Measurements from ENCODE around the gene PTPRC.

PTPRC gene

DNA sequence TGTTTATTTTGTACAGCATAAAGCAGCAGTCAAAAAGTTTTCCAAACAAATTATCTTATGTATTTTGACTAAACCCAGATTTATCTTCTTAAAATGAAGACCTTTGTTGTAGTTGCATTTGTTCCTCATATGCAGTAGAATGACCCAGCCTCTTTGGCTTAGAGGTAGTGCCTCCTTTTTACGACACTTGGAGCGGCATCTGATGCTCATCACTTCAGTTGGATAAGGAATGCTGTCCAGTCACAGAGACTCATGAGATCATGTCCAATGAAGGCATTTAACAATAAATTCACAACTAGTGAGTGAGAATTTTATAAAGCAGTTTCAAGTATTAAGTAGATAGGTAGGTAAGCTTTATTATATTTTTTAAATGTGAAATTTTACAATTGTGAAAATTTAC, 35.2 kb downstream of the PTPRC start:
- no peaks in the 10 kb centered on the region for H3K27me3 ChIP-seq (ENCODE audit: control insufficient read depth in 1 of 2, insufficient read depth in 2 of 2, low read length in 2 of 2)
- H3K36me3 ChIP-seq (ENCODE audit: control insufficient read depth in 2 of 2, insufficient read depth in 2 of 2, low read length in 2 of 2) = no peaks in the 10 kb centered on the region
- H3K27ac ChIP-seq (ENCODE audit: low read length) = no peak overlapping the region
- no peaks in the 10 kb centered on the region for H3K9me3 ChIP-seq (ENCODE audit: control insufficient read depth in 2 of 2, low read length in 2 of 2)
- H3K9ac ChIP-seq (ENCODE audit: low read length in 2 of 2) = no peak overlapping the region
- no peak overlapping the region for H3K4me3 ChIP-seq (ENCODE audit: low read length in 2 of 2)
- no peaks in the 10 kb centered on the region for H3K4me1 ChIP-seq (ENCODE audit: control insufficient read depth, insufficient read depth, low read length)

DNA sequence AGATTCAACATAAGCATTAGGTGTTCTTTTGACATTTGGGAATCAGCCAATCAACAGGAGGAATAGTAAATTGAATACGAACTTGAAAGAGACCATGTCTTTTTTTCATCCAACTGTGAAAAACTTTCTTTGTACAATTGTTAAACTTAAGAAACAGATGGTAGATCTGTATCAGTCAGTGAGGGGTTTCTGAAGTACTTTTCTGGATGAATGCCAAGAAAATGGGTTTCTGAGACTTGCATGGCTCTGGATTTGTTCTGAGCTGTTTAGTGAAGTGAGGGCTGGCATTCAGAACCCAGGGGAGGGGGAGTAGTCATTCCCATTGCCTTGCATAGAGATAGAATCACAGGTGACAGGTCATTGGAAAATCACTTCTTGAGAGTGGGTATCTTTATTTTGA, 37.4 kb downstream of the PTPRC start:
- Histone ChIP-seq H3K4me3 (ENCODE audit: low read length in 2 of 2) (no peak overlapping the region), H3K9me3 (ENCODE audit: control insufficient read depth in 2 of 2, low read length in 2 of 2) (no peaks in the 10 kb centered on the region), H3K27ac (ENCODE audit: low read length) (no peak overlapping the region), H3K27me3 (ENCODE audit: control insufficient read depth in 1 of 2, insufficient read depth in 2 of 2, low read length in 2 of 2) (no peaks in the 10 kb centered on the region), H3K36me3 (ENCODE audit: control insufficient read depth in 2 of 2, insufficient read depth in 2 of 2, low read length in 2 of 2) (no peaks in the 10 kb centered on the region), H3K9ac (ENCODE audit: low read length in 2 of 2) (no peak overlapping the region), H3K4me1 (ENCODE audit: control insufficient read depth, insufficient read depth, low read length) (no peaks in the 10 kb centered on the region)

DNA sequence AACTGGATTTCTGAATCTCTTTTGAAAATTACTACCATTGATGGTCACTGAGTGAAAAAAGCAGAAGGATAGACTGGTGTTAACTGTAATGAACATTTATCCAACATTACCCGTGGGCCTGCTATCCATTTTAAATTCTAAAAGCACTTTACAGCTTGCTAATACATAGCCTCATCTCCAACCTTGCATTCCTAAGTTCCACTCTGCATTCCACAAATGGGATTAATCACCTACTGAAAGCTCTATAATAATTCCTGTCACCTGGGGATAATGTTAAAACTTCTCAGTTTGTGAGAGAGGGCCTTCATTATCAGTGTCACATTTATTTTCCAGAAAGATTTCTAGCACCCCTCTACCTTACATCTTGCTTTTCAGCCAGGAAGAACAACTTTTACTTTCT, 38.2 kb downstream of the PTPRC start:
- Histone ChIP-seq H3K27ac (ENCODE audit: low read length) (no peak overlapping the region), H3K9me3 (ENCODE audit: control insufficient read depth in 2 of 2, low read length in 2 of 2) (no peaks in the 10 kb centered on the region), H3K4me1 (ENCODE audit: control insufficient read depth, insufficient read depth, low read length) (no peaks in the 10 kb centered on the region), H3K36me3 (ENCODE audit: control insufficient read depth in 2 of 2, insufficient read depth in 2 of 2, low read length in 2 of 2) (no peaks in the 10 kb centered on the region), H3K9ac (ENCODE audit: low read length in 2 of 2) (no peak overlapping the region), H3K27me3 (ENCODE audit: control insufficient read depth in 1 of 2, insufficient read depth in 2 of 2, low read length in 2 of 2) (no peaks in the 10 kb centered on the region), H3K4me3 (ENCODE audit: low read length in 2 of 2) (no peak overlapping the region)

DNA sequence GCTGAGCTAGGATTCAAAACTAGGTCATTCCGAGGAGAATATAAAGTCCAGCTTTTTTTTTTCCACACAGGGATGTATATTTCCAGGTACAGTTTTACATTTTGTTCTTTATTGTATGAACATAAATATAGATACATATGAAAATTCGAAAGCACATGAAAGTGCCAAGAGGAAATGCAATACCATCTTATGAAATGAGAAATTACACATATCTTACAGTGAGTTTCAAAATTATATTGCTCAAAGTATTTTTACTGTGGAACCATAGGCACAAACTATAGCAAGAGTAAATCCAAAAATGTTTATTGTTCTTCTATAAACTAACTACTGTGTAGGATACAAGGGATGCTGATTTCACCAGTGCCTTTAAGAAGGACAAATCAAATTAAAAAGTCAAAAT, 39.0 kb downstream of the PTPRC start:
- no peaks in the 10 kb centered on the region for H3K4me1 ChIP-seq (ENCODE audit: control insufficient read depth, insufficient read depth, low read length)
- H3K36me3 ChIP-seq (ENCODE audit: control insufficient read depth in 2 of 2, insufficient read depth in 2 of 2, low read length in 2 of 2) = no peaks in the 10 kb centered on the region
- H3K9me3 ChIP-seq (ENCODE audit: control insufficient read depth in 2 of 2, low read length in 2 of 2) = no peaks in the 10 kb centered on the region
- no peaks in the 10 kb centered on the region for H3K27me3 ChIP-seq (ENCODE audit: control insufficient read depth in 1 of 2, insufficient read depth in 2 of 2, low read length in 2 of 2)
- no peak overlapping the region for H3K27ac ChIP-seq (ENCODE audit: low read length)
- H3K4me3 ChIP-seq (ENCODE audit: low read length in 2 of 2) = no peak overlapping the region
- no peak overlapping the region for H3K9ac ChIP-seq (ENCODE audit: low read length in 2 of 2)

DNA sequence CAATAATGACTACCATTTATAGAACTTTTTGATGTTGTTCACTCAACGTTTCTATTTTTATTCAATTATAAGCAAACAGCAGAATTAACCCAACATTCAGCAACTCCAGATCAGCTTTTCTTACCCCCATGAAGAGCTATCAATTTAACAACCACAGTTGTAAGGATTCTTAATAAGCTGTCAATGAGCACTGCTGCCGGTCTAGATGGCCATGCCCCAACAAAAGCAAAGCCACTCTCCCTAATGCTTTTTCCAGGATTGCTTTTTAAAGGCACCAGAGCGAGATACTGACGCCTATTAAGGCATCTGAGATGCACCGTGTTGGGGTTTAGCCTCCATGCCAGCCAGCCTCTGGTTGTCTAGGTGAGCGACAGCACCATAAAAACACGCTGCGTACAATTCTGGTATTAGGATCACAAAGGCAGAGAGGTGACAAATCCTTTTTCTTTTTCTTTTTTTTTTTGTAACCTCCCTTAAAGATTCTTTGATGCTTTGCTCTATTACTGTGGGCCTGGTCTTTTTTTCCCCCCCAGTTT, 39.5 kb downstream of the PTPRC start:
- Histone ChIP-seq H3K4me1 (ENCODE audit: control insufficient read depth, insufficient read depth, low read length) (no peaks in the 10 kb centered on the region), H3K27ac (ENCODE audit: low read length) (no peak overlapping the region), H3K4me3 (ENCODE audit: low read length in 2 of 2) (no peak overlapping the region), H3K27me3 (ENCODE audit: control insufficient read depth in 1 of 2, insufficient read depth in 2 of 2, low read length in 2 of 2) (no peaks in the 10 kb centered on the region), H3K9ac (ENCODE audit: low read length in 2 of 2) (no peak overlapping the region), H3K36me3 (ENCODE audit: control insufficient read depth in 2 of 2, insufficient read depth in 2 of 2, low read length in 2 of 2) (no peaks in the 10 kb centered on the region), H3K9me3 (ENCODE audit: control insufficient read depth in 2 of 2, low read length in 2 of 2) (no peaks in the 10 kb centered on the region)

DNA sequence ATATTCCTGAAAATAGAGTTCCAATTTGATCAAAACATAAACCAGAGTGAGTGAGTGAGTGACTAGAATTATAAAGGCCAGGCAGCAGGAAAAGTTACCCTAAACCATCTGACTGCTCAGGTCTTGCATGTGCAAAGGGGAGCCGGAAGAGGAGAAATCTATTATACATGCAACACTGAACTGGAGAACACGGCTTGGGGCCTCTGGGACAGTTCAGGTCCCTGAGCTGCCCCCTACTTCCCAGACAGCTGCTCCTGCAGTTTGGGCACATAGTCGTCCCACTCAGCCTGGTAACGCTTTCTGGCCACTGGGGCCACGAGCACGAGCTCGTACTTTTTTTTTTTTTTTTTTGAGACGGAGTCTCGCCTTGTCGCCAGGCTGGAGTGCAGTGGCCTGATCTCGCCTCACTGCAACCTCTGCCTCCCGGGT, 40.1 kb downstream of the PTPRC start:
- no peaks in the 10 kb centered on the region for H3K9me3 ChIP-seq (ENCODE audit: control insufficient read depth in 2 of 2, low read length in 2 of 2)
- H3K27ac ChIP-seq (ENCODE audit: low read length) = no peak overlapping the region
- no peak overlapping the region for H3K9ac ChIP-seq (ENCODE audit: low read length in 2 of 2)
- no peaks in the 10 kb centered on the region for H3K27me3 ChIP-seq (ENCODE audit: control insufficient read depth in 1 of 2, insufficient read depth in 2 of 2, low read length in 2 of 2)
- no peaks in the 10 kb centered on the region for H3K4me1 ChIP-seq (ENCODE audit: control insufficient read depth, insufficient read depth, low read length)
- no peak overlapping the region for H3K4me3 ChIP-seq (ENCODE audit: low read length in 2 of 2)
- H3K36me3 ChIP-seq (ENCODE audit: control insufficient read depth in 2 of 2, insufficient read depth in 2 of 2, low read length in 2 of 2) = no peaks in the 10 kb centered on the region

DNA sequence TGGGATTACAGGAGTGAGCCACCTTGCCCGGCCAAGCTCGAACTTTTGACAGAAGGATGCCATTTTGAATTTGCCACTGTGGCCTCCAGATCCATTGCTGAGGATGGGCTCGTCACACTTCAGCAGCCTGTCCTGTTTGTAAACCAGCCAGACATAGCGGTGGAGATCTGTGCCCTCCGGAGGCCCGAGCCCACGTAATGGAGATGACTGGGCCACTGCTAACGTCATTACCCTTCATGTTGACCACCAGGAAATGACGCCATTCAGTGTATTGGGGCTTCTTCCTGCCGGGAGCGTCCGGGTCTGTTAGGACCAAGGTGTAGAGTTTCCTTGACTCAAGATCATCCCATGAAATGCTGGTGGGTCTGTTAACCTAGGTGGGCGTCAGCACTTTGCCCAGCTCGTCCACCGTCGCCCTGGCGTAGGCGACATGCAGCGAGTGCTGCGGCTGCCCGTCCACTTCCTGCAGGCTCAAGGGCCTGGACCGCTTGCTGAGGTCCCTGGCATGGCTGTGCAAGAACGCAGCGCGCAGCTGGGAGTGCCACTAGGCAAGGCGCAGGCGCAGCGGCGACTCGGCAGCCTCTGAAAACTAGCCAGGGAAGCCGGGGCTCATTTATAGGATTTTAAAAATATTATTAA, 40.8 kb downstream of the PTPRC start:
- H3K9ac ChIP-seq (ENCODE audit: low read length in 2 of 2) = no peak overlapping the region
- no peaks in the 10 kb centered on the region for H3K4me1 ChIP-seq (ENCODE audit: control insufficient read depth, insufficient read depth, low read length)
- H3K27me3 ChIP-seq (ENCODE audit: control insufficient read depth in 1 of 2, insufficient read depth in 2 of 2, low read length in 2 of 2) = no peaks in the 10 kb centered on the region
- no peaks in the 10 kb centered on the region for H3K9me3 ChIP-seq (ENCODE audit: control insufficient read depth in 2 of 2, low read length in 2 of 2)
- no peak overlapping the region for H3K27ac ChIP-seq (ENCODE audit: low read length)
- no peak overlapping the region for H3K4me3 ChIP-seq (ENCODE audit: low read length in 2 of 2)
- no peaks in the 10 kb centered on the region for H3K36me3 ChIP-seq (ENCODE audit: control insufficient read depth in 2 of 2, insufficient read depth in 2 of 2, low read length in 2 of 2)

DNA sequence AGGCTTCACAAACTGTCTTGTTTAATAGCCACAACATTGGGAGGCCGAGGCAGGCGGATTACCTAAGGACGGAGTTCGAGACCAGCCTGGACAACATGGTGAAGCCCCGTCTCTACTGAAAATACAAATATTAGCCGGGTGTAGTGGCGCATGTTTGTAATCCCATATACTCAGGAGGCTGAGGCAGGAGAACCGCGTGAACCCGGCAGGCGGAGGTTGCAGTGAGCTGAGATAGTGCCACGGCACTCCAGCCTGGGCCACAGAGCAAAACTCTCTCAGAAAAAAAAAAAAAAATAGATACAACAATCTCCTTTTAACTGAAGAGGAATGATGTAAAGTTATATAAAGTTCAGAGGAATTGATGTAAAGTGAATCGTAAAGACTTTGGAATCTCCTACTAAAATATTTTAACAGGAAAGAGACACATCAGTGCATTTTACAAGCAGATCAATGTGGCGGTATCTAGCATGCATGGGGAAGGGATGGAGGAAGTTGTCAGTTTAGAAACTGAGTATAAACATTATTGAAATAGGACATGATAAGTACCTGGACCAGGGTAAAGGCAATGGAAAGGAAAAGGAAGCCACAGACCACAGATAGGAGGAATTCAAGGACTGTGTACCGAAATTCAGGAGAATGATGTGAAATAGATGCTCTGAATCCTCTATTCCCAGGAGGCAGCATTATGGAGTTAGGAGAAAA, 41.5 kb downstream of the PTPRC start:
- no peaks in the 10 kb centered on the region for H3K27me3 ChIP-seq (ENCODE audit: control insufficient read depth in 1 of 2, insufficient read depth in 2 of 2, low read length in 2 of 2)
- H3K4me1 ChIP-seq (ENCODE audit: control insufficient read depth, insufficient read depth, low read length) = no peaks in the 10 kb centered on the region
- H3K27ac ChIP-seq (ENCODE audit: low read length) = no peak overlapping the region

DNA sequence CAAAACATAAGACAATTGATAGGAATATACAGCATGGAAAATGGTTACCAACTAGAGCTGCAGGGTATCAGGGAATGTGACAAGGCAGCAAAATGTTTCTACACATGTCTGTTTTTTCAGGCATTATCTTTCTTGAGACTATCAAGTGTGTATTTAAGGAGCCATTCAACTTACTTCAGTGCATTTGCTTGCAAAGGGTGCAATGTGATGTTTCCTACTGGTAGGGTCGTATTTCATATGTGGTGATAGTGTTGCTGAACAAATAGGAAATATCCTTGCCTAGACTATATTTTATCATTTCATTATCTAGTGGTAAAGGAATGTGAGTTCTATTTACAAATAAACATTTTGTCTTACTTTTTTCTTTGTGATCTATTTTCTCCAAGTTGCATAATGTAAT, 42.4 kb downstream of the PTPRC start:
- H3K27ac ChIP-seq (ENCODE audit: low read length) = no peak overlapping the region
- no peak overlapping the region for H3K4me3 ChIP-seq (ENCODE audit: low read length in 2 of 2)
- H3K9ac ChIP-seq (ENCODE audit: low read length in 2 of 2) = no peak overlapping the region
- H3K36me3 ChIP-seq (ENCODE audit: control insufficient read depth in 2 of 2, insufficient read depth in 2 of 2, low read length in 2 of 2) = no peaks in the 10 kb centered on the region
- no peaks in the 10 kb centered on the region for H3K27me3 ChIP-seq (ENCODE audit: control insufficient read depth in 1 of 2, insufficient read depth in 2 of 2, low read length in 2 of 2)
- no peaks in the 10 kb centered on the region for H3K4me1 ChIP-seq (ENCODE audit: control insufficient read depth, insufficient read depth, low read length)
- H3K9me3 ChIP-seq (ENCODE audit: control insufficient read depth in 2 of 2, low read length in 2 of 2) = no peaks in the 10 kb centered on the region

More for the DNA sequence above, 41.5 kb downstream of the PTPRC start:
- Histone ChIP-seq H3K9me3 (ENCODE audit: control insufficient read depth in 2 of 2, low read length in 2 of 2) (no peaks in the 10 kb centered on the region), H3K9ac (ENCODE audit: low read length in 2 of 2) (no peak overlapping the region), H3K36me3 (ENCODE audit: control insufficient read depth in 2 of 2, insufficient read depth in 2 of 2, low read length in 2 of 2) (no peaks in the 10 kb centered on the region), H3K4me3 (ENCODE audit: low read length in 2 of 2) (no peak overlapping the region)

DNA sequence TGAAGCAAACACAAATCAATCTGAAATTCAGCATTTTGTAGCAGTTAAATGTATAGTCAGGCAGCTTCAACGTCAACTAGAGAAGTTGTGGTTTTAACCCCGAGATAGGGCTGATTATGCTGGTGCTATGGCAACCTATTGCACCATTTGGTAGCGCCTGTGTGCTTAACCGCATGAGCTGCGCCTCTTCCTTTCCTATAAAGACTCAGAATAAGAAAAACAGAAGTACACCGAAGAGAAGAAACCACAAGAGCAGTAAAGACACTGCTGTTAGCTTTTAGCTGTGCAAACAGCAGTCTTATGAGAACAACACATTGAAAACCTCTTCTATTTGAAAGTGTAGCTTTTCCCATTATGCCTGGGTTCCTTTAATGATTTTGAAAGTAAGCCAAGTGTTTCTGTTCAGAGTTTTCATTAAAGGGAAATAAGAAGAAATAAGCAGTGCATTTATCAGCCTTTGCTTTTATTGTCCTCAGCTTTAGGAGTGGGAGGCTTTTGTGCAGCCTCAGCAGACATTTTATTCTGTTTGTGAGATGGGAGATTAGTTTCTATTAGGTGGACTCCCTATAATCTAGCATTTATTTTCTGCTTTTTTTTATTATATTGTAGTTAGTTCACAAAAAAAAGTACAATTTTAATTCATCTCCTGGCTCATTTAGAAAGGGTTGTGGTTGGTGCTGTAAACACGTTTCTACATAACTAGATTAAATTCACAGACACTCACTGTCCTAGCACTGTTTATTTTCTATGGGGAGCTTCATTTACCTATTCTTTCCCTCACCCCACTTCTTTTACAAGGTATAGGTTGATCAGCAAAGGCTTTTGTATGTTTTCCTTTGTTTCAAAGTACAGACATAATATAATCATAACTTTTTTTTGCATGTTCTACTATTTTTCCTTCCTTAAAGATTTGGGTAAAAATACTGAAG, 43.3 kb downstream of the PTPRC start:
- H3K4me1 ChIP-seq (ENCODE audit: control insufficient read depth, insufficient read depth, low read length) = no peaks in the 10 kb centered on the region
- H3K27me3 ChIP-seq (ENCODE audit: control insufficient read depth in 1 of 2, insufficient read depth in 2 of 2, low read length in 2 of 2) = no peaks in the 10 kb centered on the region
- no peak overlapping the region for H3K9ac ChIP-seq (ENCODE audit: low read length in 2 of 2)
- H3K36me3 ChIP-seq (ENCODE audit: control insufficient read depth in 2 of 2, insufficient read depth in 2 of 2, low read length in 2 of 2) = no peaks in the 10 kb centered on the region
- no peak overlapping the region for H3K27ac ChIP-seq (ENCODE audit: low read length)
- no peaks in the 10 kb centered on the region for H3K9me3 ChIP-seq (ENCODE audit: control insufficient read depth in 2 of 2, low read length in 2 of 2)
- no peak overlapping the region for H3K4me3 ChIP-seq (ENCODE audit: low read length in 2 of 2)
